HEK293T (cell line): ENCODE data around the gene BNC1.

Experiments used
- CTCF ChIA-PET: fragments of 350-600 bp; formaldehyde crosslinking; extraction: SDS; loops from one replicate; lab custom pipeline; 2021; ENCODE audit warnings: antibody characterized with exemption, inconsistent platforms; lab: Yijun Ruan, JAX
- POLR2A ChIA-PET: fragments of 350-600 bp; formaldehyde crosslinking; extraction: SDS; loops from one replicate; lab custom pipeline; 2020; ENCODE audit warnings: antibody characterized with exemption, inconsistent platforms; lab: Yijun Ruan, JAX
- DNase-seq: peaks from one replicate; pipeline ENCODE4 v3.0.0; 2012; ENCODE audit warnings: mixed read lengths; ENCODE audit errors: extremely low spot score
- ARNT ChIP-seq: fragments of 450-650 bp; IDR thresholded peaks from 2 replicates; pipeline ENCODE4 v1.6.1; 2017; ENCODE audit warnings: mild to moderate bottlenecking
- BHLHE40 ChIP-seq: fragments of 450-650 bp; IDR thresholded peaks from 2 replicates; pipeline ENCODE4 v1.6.1; 2016; ENCODE audit warnings: mild to moderate bottlenecking, moderate library complexity, borderline replicate concordance
- CTBP1 ChIP-seq: fragments of 450-650 bp; IDR thresholded peaks from 2 replicates; pipeline ENCODE4 v1.6.1; 2016; ENCODE audit warnings: borderline replicate concordance
- ELF4 ChIP-seq: fragments of 450-650 bp; IDR thresholded peaks from 2 replicates; pipeline ENCODE4 v1.6.1; 2017; ENCODE audit warnings: antibody characterized with exemption
- FOXA1 ChIP-seq: fragments of 450-650 bp; IDR thresholded peaks from 2 replicates; pipeline ENCODE4 v1.6.1; 2016; ENCODE audit warnings: mild to moderate bottlenecking
- FOXK2 ChIP-seq: fragments of 450-650 bp; IDR thresholded peaks from 2 replicates; pipeline ENCODE4 v1.6.1; 2016; ENCODE audit warnings: mild to moderate bottlenecking
- FOXM1 ChIP-seq: fragments of 450-650 bp; IDR thresholded peaks from 2 replicates; pipeline ENCODE4 v1.6.1; 2017; ENCODE audit warnings: mild to moderate bottlenecking, borderline replicate concordance
- HDGF ChIP-seq: fragments of 450-650 bp; IDR thresholded peaks from 2 replicates; pipeline ENCODE4 v1.6.1; 2017; ENCODE audit warnings: antibody characterized with exemption, borderline replicate concordance
- L3MBTL2 ChIP-seq: fragments of 450-650 bp; conservative IDR thresholded peaks from 2 replicates; pipeline ENCODE4 v1.6.1; 2016; ENCODE audit warnings: mild to moderate bottlenecking
- LEF1 ChIP-seq: fragments of 450-650 bp; IDR thresholded peaks from 2 replicates; pipeline ENCODE4 v1.6.1; 2017; ENCODE audit warnings: mild to moderate bottlenecking, borderline replicate concordance
- NFRKB ChIP-seq: fragments of 450-650 bp; IDR thresholded peaks from 2 replicates; pipeline ENCODE4 v1.6.1; 2016; ENCODE audit warnings: mild to moderate bottlenecking, moderate library complexity
- SP1 ChIP-seq: fragments of 450-650 bp; IDR thresholded peaks from 2 replicates; pipeline ENCODE4 v1.6.1; 2017
- SUZ12 ChIP-seq: fragments of 450-650 bp; IDR thresholded peaks from 2 replicates; pipeline ENCODE4 v1.6.1; 2016; ENCODE audit warnings: mild to moderate bottlenecking
- TARDBP ChIP-seq: fragments of 450-650 bp; IDR thresholded peaks from 2 replicates; pipeline ENCODE4 v1.6.1; 2016
- ZNF384 ChIP-seq: fragments of 450-650 bp; IDR thresholded peaks from 2 replicates; pipeline ENCODE4 v1.6.1; 2016
- TF ChIP-seq, protein P1 (sequence below): fragments of 450-650 bp; IDR thresholded peaks from 2 replicates; pipeline ENCODE4 v1.6.1; 2016

BNC1 gene

DNA sequence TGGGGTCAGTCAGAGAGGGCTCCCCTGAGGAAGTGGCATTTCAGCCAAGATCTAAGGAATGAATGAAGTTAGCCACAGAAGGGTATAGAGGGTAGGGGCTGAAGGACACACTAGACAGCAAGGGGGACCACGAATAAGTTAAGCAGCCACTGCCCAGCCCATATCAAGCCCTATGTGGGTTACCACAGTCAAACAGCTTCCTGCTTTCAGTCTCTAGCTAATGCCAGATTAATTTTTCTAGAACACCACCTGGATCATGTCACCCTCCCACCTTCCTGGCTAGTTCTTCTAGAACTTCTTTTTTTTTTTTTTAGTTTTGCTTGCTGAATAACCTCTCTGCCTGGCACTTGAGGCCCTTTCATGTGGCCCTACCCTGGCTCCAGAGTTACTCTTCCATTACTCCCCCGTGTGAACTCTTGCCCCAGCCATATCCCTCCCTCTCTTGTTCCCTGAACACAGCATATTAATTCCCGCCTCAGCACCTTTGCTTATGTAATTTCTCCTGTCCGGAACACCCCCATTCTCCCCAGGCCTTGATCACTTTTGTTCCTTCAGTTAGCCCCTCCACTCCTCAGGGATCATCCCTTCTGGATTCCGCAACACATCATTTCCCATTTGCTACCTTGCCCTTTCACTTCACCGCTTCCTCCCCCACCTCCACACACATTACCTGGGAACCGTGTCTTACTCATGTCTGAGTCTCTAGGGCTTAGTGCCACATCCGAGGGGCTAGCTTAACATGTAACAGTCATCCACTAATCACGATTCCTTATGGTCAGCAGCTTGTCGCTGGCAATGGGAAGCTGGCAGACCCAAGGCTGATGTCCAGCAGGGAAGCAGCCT is 20.6 kb upstream of the BNC1 start:
- TF ChIP-seq CTBP1 (no peak), BHLHE40 (no peak), SP1 (no peak), TARDBP (no peak), FOXM1 (no peak), ELF4 (no peak), SUZ12 (no peak), FOXA1 (no peak), ARNT (no peak)
- TF ChIP-seq, protein P1, sequence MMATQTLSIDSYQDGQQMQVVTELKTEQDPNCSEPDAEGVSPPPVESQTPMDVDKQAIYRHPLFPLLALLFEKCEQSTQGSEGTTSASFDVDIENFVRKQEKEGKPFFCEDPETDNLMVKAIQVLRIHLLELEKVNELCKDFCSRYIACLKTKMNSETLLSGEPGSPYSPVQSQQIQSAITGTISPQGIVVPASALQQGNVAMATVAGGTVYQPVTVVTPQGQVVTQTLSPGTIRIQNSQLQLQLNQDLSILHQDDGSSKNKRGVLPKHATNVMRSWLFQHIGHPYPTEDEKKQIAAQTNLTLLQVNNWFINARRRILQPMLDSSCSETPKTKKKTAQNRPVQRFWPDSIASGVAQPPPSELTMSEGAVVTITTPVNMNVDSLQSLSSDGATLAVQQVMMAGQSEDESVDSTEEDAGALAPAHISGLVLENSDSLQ: no peak
- POLR2A ChIA-PET: no interaction called here
- no peak for DNase-seq
- CTCF ChIA-PET: interaction anchor here (0.7 to 1.6 kb wide), 3 partner anchors 53 to 68 kb away, joined by 3 to 8 read pairs (median 4); no protein-coding TSS in a partner anchor

DNA sequence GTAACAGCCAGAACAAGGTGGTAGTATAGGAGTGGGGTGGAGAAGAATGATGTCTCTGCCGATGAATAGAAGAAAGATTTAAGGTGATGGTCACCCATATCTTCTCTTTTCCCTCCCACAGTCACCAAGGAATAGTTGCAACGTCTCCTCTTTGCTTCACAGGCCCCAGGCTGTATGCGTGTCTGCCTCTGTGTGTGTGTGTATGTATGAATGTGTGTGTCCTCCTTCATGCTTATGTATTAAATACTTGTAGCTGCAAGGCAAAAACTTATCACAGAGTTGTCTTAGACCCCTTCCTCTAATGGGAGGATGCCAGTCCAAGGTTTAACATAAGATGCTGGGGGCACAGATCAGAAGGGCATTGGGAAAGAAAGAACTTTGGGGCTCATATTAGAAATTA is 19.1 kb upstream of the BNC1 start:
- ChIA-PET CTCF (interaction anchor here (0.8 kb wide), 1 partner anchor 10 kb away, joined by 9 read pairs; no protein-coding TSS in a partner anchor), POLR2A (no interaction called here)
- no peak for DNase-seq
- TF ChIP-seq ELF4 (no peak), SP1 (no peak), FOXK2 (no peak), FOXM1 (no peak), LEF1 (no peak), TARDBP (no peak), SUZ12 (no peak), CTBP1 (no peak), BHLHE40 (no peak), HDGF (no peak), ARNT (no peak), FOXA1 (no peak), L3MBTL2 (no peak), ZNF384 (no peak), NFRKB (no peak)
- TF ChIP-seq, protein P1: no peak

- no peak for TF ChIP-seq ELF4
- no peak for TF ChIP-seq SUZ12
- TF ChIP-seq BHLHE40: no peak
- ChIA-PET CTCF (interaction anchor here (0.5 kb wide), 1 partner anchor 693 kb away, joined by 6 read pairs; no protein-coding TSS in a partner anchor), POLR2A (no interaction called here)
- no peak for DNase-seq
Observed at GRCh38 chr15:83300826-83301225, 16.4 kb upstream of the BNC1 start.

DNA sequence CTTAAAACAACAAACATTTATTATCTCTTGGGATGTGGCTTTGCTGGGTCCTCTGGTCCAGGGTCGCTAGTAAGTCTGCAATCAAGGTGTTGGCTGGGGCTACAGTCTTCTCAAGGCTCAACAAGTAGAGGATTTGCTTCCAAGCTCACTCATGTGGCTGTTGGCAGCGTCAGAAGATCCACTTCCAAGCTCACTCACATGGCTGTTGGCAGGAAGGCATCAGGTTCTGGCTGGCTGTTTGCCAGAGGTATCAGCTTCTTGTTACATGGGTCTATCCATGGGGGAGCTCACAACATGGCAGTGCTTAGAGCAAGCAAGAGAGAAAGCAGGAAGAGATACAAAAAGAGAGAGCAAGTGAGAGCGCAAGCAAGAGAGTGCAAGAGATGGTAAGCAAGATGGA is 15.0 kb upstream of the BNC1 start:
- CTCF ChIA-PET: no interaction called here
- POLR2A ChIA-PET: no interaction called here
- no peak for DNase-seq
- TF ChIP-seq SUZ12: no peak
- TF ChIP-seq NFRKB: no peak
- TF ChIP-seq BHLHE40: no peak
- TF ChIP-seq FOXK2: no peak
- TF ChIP-seq CTBP1: no peak
- no peak for TF ChIP-seq FOXA1
- no peak for TF ChIP-seq ELF4
- TF ChIP-seq SP1: no peak
- TF ChIP-seq ARNT: no peak
- TF ChIP-seq TARDBP: no peak

- POLR2A ChIA-PET: no interaction called here
- TF ChIP-seq TARDBP: no peak
- no peak for TF ChIP-seq ARNT
- no peak for TF ChIP-seq FOXA1
- TF ChIP-seq ZNF384: no peak
- TF ChIP-seq, protein P1: no peak
- TF ChIP-seq BHLHE40: no peak
- CTCF ChIA-PET: no interaction called here
- no peak for DNase-seq
Observed at GRCh38 chr15:83295417-83295816, 11.0 kb upstream of the BNC1 start.

- CTCF ChIA-PET: no interaction called here
- DNase-seq: no peak
- TF ChIP-seq FOXM1: no peak
- POLR2A ChIA-PET: no interaction called here
Observed at GRCh38 chr15:83293201-83293600, 8.7 kb upstream of the BNC1 start.

DNA sequence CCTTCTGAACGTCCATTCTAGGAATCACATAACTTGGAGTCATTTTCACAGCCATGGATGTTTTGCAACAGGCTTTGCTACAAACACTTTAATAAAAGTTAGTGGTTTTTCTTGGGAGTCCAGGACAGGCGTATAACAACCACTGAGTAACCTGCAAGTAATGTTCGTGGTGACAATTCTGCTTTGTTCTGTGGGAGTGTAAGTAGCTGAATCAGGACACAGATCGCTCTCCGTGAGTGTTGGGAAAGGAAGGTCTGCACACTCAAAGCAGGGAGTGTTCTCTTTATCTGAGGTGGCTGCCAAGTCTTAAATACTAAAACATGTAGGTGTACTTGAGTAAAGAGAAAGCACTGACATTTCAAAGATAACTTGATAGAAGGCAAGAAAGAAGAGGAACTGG is 7.9 kb upstream of the BNC1 start:
- CTCF ChIA-PET: no interaction called here
- DNase-seq: no peak
- TF ChIP-seq L3MBTL2 (no peak), SP1 (no peak), FOXM1 (no peak), ZNF384 (no peak), LEF1 (no peak), ELF4 (no peak), HDGF (no peak), FOXK2 (no peak)
- POLR2A ChIA-PET: no interaction called here
